Measurements from ENCODE around the gene STS.
A peak's percentile ranks its signal among the peaks of the same experiment; 100 is the strongest.

STS gene

GRCh38 chrX:7190157-7190556, 42.6 kb downstream of the STS start:
- no peak for TF ChIP-seq CTCF (IDR thresholded peaks at IDR 0.05; ENCODE audit: low read depth, low read length, missing control alignments)
- no peak for DNase-seq (ENCODE audit: extremely low read depth, low read depth)
- H3K4me3 ChIP-seq (replicated peaks; ENCODE audit: low read depth, low read length), result no peak overlapping the region

GRCh38 chrX:7191681-7192110, 44.2 kb downstream of the STS start:
- no peak for DNase-seq (ENCODE audit: extremely low read depth, low read depth)
- H3K4me3 ChIP-seq (replicated peaks; ENCODE audit: low read depth, low read length), result no peak overlapping the region
- peak; percentile 23 for TF ChIP-seq CTCF (IDR thresholded peaks at IDR 0.05; ENCODE audit: low read depth, low read length, missing control alignments)

- no peak for TF ChIP-seq CTCF (IDR thresholded peaks at IDR 0.05; ENCODE audit: low read depth, low read length, missing control alignments)
- DNase-seq (ENCODE audit: extremely low read depth, low read depth), result no peak
- no peak overlapping the region for H3K4me3 ChIP-seq (replicated peaks; ENCODE audit: low read depth, low read length)
Measured at GRCh38 chrX:7192871-7193270, 45.4 kb downstream of the STS start.

GRCh38 chrX:7194606-7195005, 47.1 kb downstream of the STS start:
- DNase-seq (ENCODE audit: extremely low read depth, low read depth), result no peak
- no peak overlapping the region for H3K4me3 ChIP-seq (replicated peaks; ENCODE audit: low read depth, low read length)
- no peak for TF ChIP-seq CTCF (IDR thresholded peaks at IDR 0.05; ENCODE audit: low read depth, low read length, missing control alignments)
